DMS 273 treated with DMSO at 0.1 percent for 48 hours (cell line): ENCODE data around the gene CEP162.
"Not testable (repeated sequence)": the region's sequence is repeated elsewhere in the genome, so short reads cannot be mapped to it uniquely, and the experiment has no call there.

ENCODE experiments used
- DNase-seq: peaks from one replicate; lab custom pipeline; 2025; lab: John Stamatoyannopoulos, UW

The CEP162 gene

GRCh38 chr6:84227434-84228197 is at the start of gene CEP162:
CEP162 (minus strand) TSS chr6:84227643; CDS start chr6:84226393, 1,250 bp downstream.
- DNase-seq: peak; percentile 83

GRCh38 chr6:84274856-84275255 is 47.4 kb upstream of the CEP162 start:
- no peak for DNase-seq

- no peak for DNase-seq
Observed at GRCh38 chr6:84273048-84273809, 45.8 kb upstream of the CEP162 start.

- no peak for DNase-seq
Observed at GRCh38 chr6:84272298-84272697, 44.9 kb upstream of the CEP162 start.

GRCh38 chr6:84271061-84271716 is 43.7 kb upstream of the CEP162 start:
- no peak for DNase-seq

- no peak for DNase-seq
Observed at GRCh38 chr6:84269947-84270733, 42.7 kb upstream of the CEP162 start.

- DNase-seq: no peak
Observed at GRCh38 chr6:84268781-84269180, 41.3 kb upstream of the CEP162 start.

GRCh38 chr6:84263557-84263956 is 36.1 kb upstream of the CEP162 start:
- no peak for DNase-seq

GRCh38 chr6:84260926-84261325 is 33.5 kb upstream of the CEP162 start:
- DNase-seq: no peak

- no peak for DNase-seq
Observed at GRCh38 chr6:84260196-84260595, 32.8 kb upstream of the CEP162 start.

- DNase-seq: no peak
Observed at GRCh38 chr6:84258866-84259265, 31.4 kb upstream of the CEP162 start.

- DNase-seq: no peak
Observed at GRCh38 chr6:84258268-84258667, 30.8 kb upstream of the CEP162 start.

- DNase-seq: no peak
Observed at GRCh38 chr6:84255641-84256040, 28.2 kb upstream of the CEP162 start.

GRCh38 chr6:84253380-84253779 is 25.9 kb upstream of the CEP162 start:
- DNase-seq: no peak

GRCh38 chr6:84251891-84252539 is 24.6 kb upstream of the CEP162 start:
- DNase-seq: no peak

- no peak for DNase-seq
Observed at GRCh38 chr6:84249724-84250123, 22.3 kb upstream of the CEP162 start.

- DNase-seq: not testable (repeated sequence)
Observed at GRCh38 chr6:84244416-84245081, 17.1 kb upstream of the CEP162 start.

GRCh38 chr6:84243240-84243639 is 15.8 kb upstream of the CEP162 start:
- no peak for DNase-seq

GRCh38 chr6:84242265-84242664 is 14.8 kb upstream of the CEP162 start:
- no peak for DNase-seq

GRCh38 chr6:84228198-84228543 is 728 bp upstream of the CEP162 start:
- no peak for DNase-seq

GRCh38 chr6:84227044-84227433 is 404 bp downstream of the CEP162 start:
- DNase-seq: no peak
